Calu3 (cell line): ENCODE data around the gene LRRFIP1. TPM values are rescaled to one million over a fixed set of nuclear protein-coding genes. Genes with fewer than 3 reads are reported as not detected.

Source experiments
- BruUV-seq: library from RNA; stranded (reverse); fragments of 400-500 nt; replicated peaks from 2 replicates; lab custom pipeline; 2021; lab: Mats Ljungman, UMichigan
- CTCF ChIA-PET: fragments of 300-600 bp; sonication (Branson Sonifier 250); formaldehyde crosslinking; loops from one replicate; lab custom pipeline; 2022; ENCODE audit warnings: antibody characterized with exemption; lab: Charles Lee
- DNase-seq: peaks from one replicate; pipeline ENCODE4 v3.0.0; 2022
- H3K27ac Mint-ChIP-seq: one replicate; pipeline ENCODE4 v1.8.0; 2022; ENCODE audit warnings: mixed read lengths; ENCODE audit not compliant: unreplicated experiment
- H3K27me3 Mint-ChIP-seq: one replicate; pipeline ENCODE4 v1.8.0; 2022; ENCODE audit warnings: mixed read lengths; ENCODE audit not compliant: unreplicated experiment
- H3K36me3 Mint-ChIP-seq: one replicate; pipeline ENCODE4 v1.8.0; 2022; ENCODE audit warnings: mild to moderate bottlenecking, moderate library complexity, mixed read lengths; ENCODE audit not compliant: insufficient read depth, unreplicated experiment
- H3K4me1 Mint-ChIP-seq: one replicate; pipeline ENCODE4 v1.8.0; 2022; ENCODE audit warnings: mild to moderate bottlenecking, low read depth, mixed read lengths; ENCODE audit not compliant: unreplicated experiment
- H3K4me3 Mint-ChIP-seq: one replicate; pipeline ENCODE4 v1.8.0; 2022; ENCODE audit warnings: mild to moderate bottlenecking, low read depth, moderate library complexity, mixed read lengths; ENCODE audit not compliant: unreplicated experiment
- H3K9me3 Mint-ChIP-seq: one replicate; pipeline ENCODE4 v1.8.0; 2022; ENCODE audit warnings: low read depth, mixed read lengths; ENCODE audit not compliant: unreplicated experiment
- intact Hi-C: fragments of 100-400 bp; cut with micrococcal nuclease; formaldehyde crosslinking; loops from one replicate; pipeline ENCODE4 v1.10.0; 2022; ENCODE audit not compliant: unreplicated experiment
- total RNA-seq: library from RNA; stranded (reverse); gene quantifications from 2 replicates; pipeline ENCODE4 v1.2.3, GENCODE V29; 2022
- TF ChIP-seq, protein P1 (sequence below): fragments of 200-600 bp; IDR thresholded peaks from one replicate; pipeline ENCODE4 v1.8.0; 2022; ENCODE audit warnings: antibody characterized with exemption; ENCODE audit not compliant: unreplicated experiment

LRRFIP1 gene
- total RNA-seq, 1 experiment from 2014 or later, result 161 TPM

DNA sequence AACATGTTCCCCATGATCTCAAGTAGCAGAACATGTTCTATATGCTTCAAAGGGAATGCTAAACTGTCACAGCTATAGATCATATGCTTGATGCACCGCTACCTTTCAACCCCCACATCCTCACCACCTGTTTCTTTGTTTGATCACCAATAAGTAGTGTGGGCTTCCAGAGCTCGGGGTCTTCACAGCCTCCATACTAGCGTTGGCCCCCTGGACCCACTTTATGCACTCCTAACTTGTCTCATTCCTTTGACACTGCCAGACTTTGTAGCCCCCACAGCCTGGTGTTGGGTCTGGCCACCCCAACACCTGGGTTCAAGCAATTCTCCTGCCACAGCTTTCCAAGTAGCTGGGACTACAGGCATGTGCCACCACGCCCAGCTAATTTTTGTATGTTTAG, 159.5 kb downstream of the LRRFIP1 start:
- no peak overlapping the region for H3K27ac Mint-ChIP-seq
- intact Hi-C loops, result no loop called here
- H3K4me1 Mint-ChIP-seq, result no peaks in the 10 kb centered on the region
- peaks cover 16% of the 10 kb centered on the region for H3K36me3 Mint-ChIP-seq
- CTCF ChIA-PET, result no interaction called here
- no peaks in the 10 kb centered on the region for H3K27me3 Mint-ChIP-seq
- DNase-seq, result no peak
- TF ChIP-seq, protein P1, sequence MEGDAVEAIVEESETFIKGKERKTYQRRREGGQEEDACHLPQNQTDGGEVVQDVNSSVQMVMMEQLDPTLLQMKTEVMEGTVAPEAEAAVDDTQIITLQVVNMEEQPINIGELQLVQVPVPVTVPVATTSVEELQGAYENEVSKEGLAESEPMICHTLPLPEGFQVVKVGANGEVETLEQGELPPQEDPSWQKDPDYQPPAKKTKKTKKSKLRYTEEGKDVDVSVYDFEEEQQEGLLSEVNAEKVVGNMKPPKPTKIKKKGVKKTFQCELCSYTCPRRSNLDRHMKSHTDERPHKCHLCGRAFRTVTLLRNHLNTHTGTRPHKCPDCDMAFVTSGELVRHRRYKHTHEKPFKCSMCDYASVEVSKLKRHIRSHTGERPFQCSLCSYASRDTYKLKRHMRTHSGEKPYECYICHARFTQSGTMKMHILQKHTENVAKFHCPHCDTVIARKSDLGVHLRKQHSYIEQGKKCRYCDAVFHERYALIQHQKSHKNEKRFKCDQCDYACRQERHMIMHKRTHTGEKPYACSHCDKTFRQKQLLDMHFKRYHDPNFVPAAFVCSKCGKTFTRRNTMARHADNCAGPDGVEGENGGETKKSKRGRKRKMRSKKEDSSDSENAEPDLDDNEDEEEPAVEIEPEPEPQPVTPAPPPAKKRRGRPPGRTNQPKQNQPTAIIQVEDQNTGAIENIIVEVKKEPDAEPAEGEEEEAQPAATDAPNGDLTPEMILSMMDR, result no peak
- no peaks in the 10 kb centered on the region for H3K9me3 Mint-ChIP-seq
- no peak overlapping the region for H3K4me3 Mint-ChIP-seq
- no TSS peak for BruUV-seq

DNA sequence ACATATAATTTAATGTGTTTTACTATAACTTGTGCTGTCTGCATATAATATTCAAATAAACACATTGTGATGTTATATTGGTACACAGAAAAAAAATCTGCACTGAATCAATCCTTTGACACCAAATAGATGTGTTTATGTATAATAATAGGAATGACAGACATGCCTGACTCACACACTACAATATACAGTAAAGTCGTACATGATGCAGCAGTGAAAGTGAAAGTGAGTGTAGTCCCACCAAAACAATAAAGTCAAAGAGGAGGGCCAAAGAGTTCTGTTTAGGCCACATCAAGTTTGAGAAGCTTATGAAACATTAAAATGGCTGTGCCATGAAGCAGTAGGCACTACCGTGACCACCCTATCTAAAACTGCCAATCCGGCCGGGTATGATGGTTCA, 163.0 kb downstream of the LRRFIP1 start:
- CTCF ChIA-PET, result interaction anchor here (0.6 kb wide), 1 partner anchor 25 kb away, joined by 3 read pairs; no protein-coding TSS in a partner anchor
- H3K27ac Mint-ChIP-seq, result no peak overlapping the region
- H3K36me3 Mint-ChIP-seq, result peaks cover 9% of the 10 kb centered on the region
- no peak for DNase-seq
- no peaks in the 10 kb centered on the region for H3K4me1 Mint-ChIP-seq
- TF ChIP-seq, protein P1, result no peak
- no TSS peak for BruUV-seq
- intact Hi-C loops, result no loop called here
- no peak overlapping the region for H3K4me3 Mint-ChIP-seq
- H3K27me3 Mint-ChIP-seq, result no peaks in the 10 kb centered on the region
- H3K9me3 Mint-ChIP-seq, result no peaks in the 10 kb centered on the region

DNA sequence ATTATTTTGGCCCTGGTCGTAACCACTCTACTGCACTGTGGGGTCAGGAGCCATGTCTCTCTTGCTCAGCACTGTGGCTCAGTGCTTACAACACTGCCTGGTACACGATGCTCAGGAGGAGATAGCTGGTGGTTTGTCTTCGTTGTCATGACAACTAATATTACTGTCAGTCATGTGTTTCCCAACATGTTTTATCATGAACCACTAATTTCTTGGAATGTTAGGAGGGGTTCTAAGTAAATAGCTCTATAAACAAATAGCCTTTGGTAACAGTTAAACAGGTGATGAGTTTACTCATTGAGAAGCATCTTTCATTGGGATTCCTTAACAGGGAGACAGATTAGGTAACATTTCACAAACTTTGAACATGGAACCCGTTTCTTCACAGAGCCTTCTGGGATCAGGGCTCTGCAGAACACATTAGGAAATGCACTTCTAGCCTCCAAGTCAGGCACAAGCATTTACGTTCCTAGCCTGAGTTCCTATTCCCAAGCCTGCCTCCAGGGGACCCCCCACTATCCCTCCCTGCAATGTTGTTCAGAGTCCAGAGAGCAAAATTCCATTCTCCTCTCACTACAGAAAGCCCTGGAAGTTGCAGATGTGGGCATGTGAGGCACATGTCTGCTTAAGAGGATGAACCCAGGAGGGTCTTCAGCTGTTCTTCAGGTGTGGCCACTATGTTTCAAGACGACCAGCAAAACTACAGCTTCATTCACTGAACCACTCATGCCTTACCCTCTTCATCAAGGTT, 164.8 kb downstream of the LRRFIP1 start:
- no peaks in the 10 kb centered on the region for H3K4me1 Mint-ChIP-seq
- DNase-seq, result peak; percentile 13
- no peaks in the 10 kb centered on the region for H3K9me3 Mint-ChIP-seq
- peaks cover under 1% of the 10 kb centered on the region for H3K36me3 Mint-ChIP-seq
- TF ChIP-seq, protein P1, result no peak
- CTCF ChIA-PET, result interaction anchor here (0.5 kb wide), 1 partner anchor 9 kb away, joined by 3 read pairs; no protein-coding TSS in a partner anchor
- intact Hi-C loops, result no loop called here
- H3K27me3 Mint-ChIP-seq, result no peaks in the 10 kb centered on the region
- BruUV-seq, result TSS peak; percentile 19
- H3K4me3 Mint-ChIP-seq, result no peak overlapping the region
- no peak overlapping the region for H3K27ac Mint-ChIP-seq

DNA sequence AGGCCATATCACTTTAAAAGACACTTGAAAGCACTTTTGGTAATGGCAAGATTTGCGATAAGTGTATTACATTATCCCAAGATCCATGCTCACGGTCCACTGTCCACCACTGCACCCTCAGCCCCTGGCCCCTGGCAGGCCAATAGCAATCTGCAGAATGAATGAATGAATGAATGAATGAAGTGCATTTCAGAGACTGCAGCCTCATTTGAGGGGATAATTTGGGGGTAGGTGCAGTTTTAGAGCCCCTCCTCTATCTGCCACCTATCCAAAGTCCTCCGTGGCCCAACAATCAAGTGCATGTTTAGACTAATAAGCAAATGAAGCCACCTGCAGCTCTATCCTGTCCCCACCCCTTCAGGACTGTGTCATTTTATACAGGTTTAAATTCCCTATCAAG, 169.9 kb downstream of the LRRFIP1 start:
- Mint-ChIP-seq H3K36me3 (peaks cover 5% of the 10 kb centered on the region), H3K4me3 (no peak overlapping the region), H3K27me3 (no peaks in the 10 kb centered on the region), H3K9me3 (peaks cover 2% of the 10 kb centered on the region), H3K4me1 (no peaks in the 10 kb centered on the region), H3K27ac (no peak overlapping the region)
- no peak for DNase-seq
- BruUV-seq, result no TSS peak
- intact Hi-C loops, result no loop called here
- TF ChIP-seq, protein P1, result no peak
- CTCF ChIA-PET, result no interaction called here
